Right atrium auricular region (tissue), 2 donors: ENCODE results near the gene RTKN2. TPM values are rescaled to one million over a fixed set of nuclear protein-coding genes. Genes with fewer than 3 reads are reported as not detected.

ENCODE experiments used
- DNase-seq: peaks from one replicate; pipeline ENCODE4 v3.0.0-alpha.2; 2019; ENCODE audit warnings: low spot score
- H3K27ac ChIP-seq, 2 donors: fragments of 200-600 bp; sonication (generic); 1 replicate in 1 of 2; 2 replicates in 1 of 2; pipeline ENCODE4 v1.5.1; 2016 to 2019
- H3K27me3 ChIP-seq, 2 donors: fragments of 200-600 bp; sonication (generic); one replicate each; pipeline versions ENCODE4 v1.5.1 to v1.6.0; 2017 to 2019
- H3K36me3 ChIP-seq: fragments of 200-600 bp; sonication (generic); one replicate; pipeline ENCODE4 v1.5.1; 2016
- H3K4me1 ChIP-seq, 2 donors: fragments of 200-600 bp; sonication (generic); one replicate each; pipeline versions ENCODE4 v1.5.1 to v1.6.0; 2017 to 2019
- H3K4me3 ChIP-seq, 2 donors: fragments of 200-600 bp; sonication (generic); 1 replicate in 1 of 2; 2 replicates in 1 of 2; pipeline ENCODE4 v1.5.1; 2017 to 2019; ENCODE audit warnings: mild to moderate bottlenecking in 1 of 2, moderate library complexity in 1 of 2
- H3K9me3 ChIP-seq, 2 donors: fragments of 200-600 bp; sonication (generic); one replicate each; pipeline ENCODE4 v1.5.1; 2019
- CTCF ChIP-seq, 2 donors: fragments of 200-600 bp; sonication (generic); IDR thresholded peaks; one replicate each; pipeline ENCODE4 v1.5.1; 2019; ENCODE audit warnings: antibody characterized with exemption in 2 of 2
- total RNA-seq, 2 donors: library from RNA; depleted of rRNA; stranded (reverse); fragments of >200 nt; gene quantifications; one replicate each; pipeline ENCODE4 v1.1.0, GENCODE V29; 2016

RTKN2 gene
- total RNA-seq, 2 donors from 2014 or later, result 0.08 to 0.15 TPM

- H3K4me3 ChIP-seq, result no peak overlapping the region
- no peak overlapping the region for H3K27ac ChIP-seq
- peaks cover 0 to 17% of the 10 kb centered on the region in 2 donors for H3K4me1 ChIP-seq
- no peaks in the 10 kb centered on the region for H3K27me3 ChIP-seq
- DNase-seq, result no peak
- H3K36me3 ChIP-seq, result no peaks in the 10 kb centered on the region
- no peaks in the 10 kb centered on the region for H3K9me3 ChIP-seq
- peak in 1 of 2 donors; percentile 64 for TF ChIP-seq CTCF (IDR thresholded peaks at IDR 0.05)
Measured at GRCh38 chr10:62264702-62265436, 3.8 kb downstream of the RTKN2 start.

GRCh38 chr10:62264126-62264525 lies 4.5 kb downstream of the RTKN2 start:
- TF ChIP-seq CTCF (IDR thresholded peaks at IDR 0.05), result no peak
- Histone ChIP-seq H3K27me3 (no peaks in the 10 kb centered on the region), H3K4me3 (no peak overlapping the region)

GRCh38 chr10:62261666-62262065 lies 7.0 kb downstream of the RTKN2 start:
- no peak for TF ChIP-seq CTCF (IDR thresholded peaks at IDR 0.05)
- H3K27ac ChIP-seq, result no peak overlapping the region
- H3K27me3 ChIP-seq, result no peaks in the 10 kb centered on the region
- no peaks in the 10 kb centered on the region for H3K9me3 ChIP-seq
- H3K4me3 ChIP-seq, result no peak overlapping the region
- DNase-seq, result no peak
- H3K36me3 ChIP-seq, result no peaks in the 10 kb centered on the region
- no peaks in the 10 kb centered on the region for H3K4me1 ChIP-seq

More at GRCh38 chr10:62264126-62264525, 4.5 kb downstream of the RTKN2 start:
- Histone ChIP-seq H3K36me3 (no peaks in the 10 kb centered on the region), H3K9me3 (no peaks in the 10 kb centered on the region), H3K27ac (no peak overlapping the region), H3K4me1 (peaks cover 0 to 11% of the 10 kb centered on the region in 2 donors)
- no peak for DNase-seq

GRCh38 chr10:62259998-62260397 lies 8.6 kb downstream of the RTKN2 start:
- Histone ChIP-seq H3K4me1 (no peaks in the 10 kb centered on the region), H3K36me3 (no peaks in the 10 kb centered on the region), H3K9me3 (no peaks in the 10 kb centered on the region), H3K27ac (no peak overlapping the region), H3K27me3 (no peaks in the 10 kb centered on the region), H3K4me3 (no peak overlapping the region)
- DNase-seq, result no peak
- TF ChIP-seq CTCF (IDR thresholded peaks at IDR 0.05), result no peak

GRCh38 chr10:62259456-62259855 lies 9.2 kb downstream of the RTKN2 start:
- no peaks in the 10 kb centered on the region for H3K36me3 ChIP-seq
- H3K4me3 ChIP-seq, result no peak overlapping the region
- no peak overlapping the region for H3K27ac ChIP-seq
- no peaks in the 10 kb centered on the region for H3K4me1 ChIP-seq
- no peak for TF ChIP-seq CTCF (IDR thresholded peaks at IDR 0.05)
- no peaks in the 10 kb centered on the region for H3K9me3 ChIP-seq
- no peaks in the 10 kb centered on the region for H3K27me3 ChIP-seq
- DNase-seq, result no peak

- no peaks in the 10 kb centered on the region for H3K27me3 ChIP-seq
- no peak overlapping the region for H3K4me3 ChIP-seq
- H3K9me3 ChIP-seq, result no peaks in the 10 kb centered on the region
- H3K27ac ChIP-seq, result no peak overlapping the region
- no peak for DNase-seq
- no peak for TF ChIP-seq CTCF (IDR thresholded peaks at IDR 0.05)
- no peaks in the 10 kb centered on the region for H3K36me3 ChIP-seq
- no peaks in the 10 kb centered on the region for H3K4me1 ChIP-seq
Measured at GRCh38 chr10:62258926-62259325, 9.7 kb downstream of the RTKN2 start.
